ENCODE results near the gene C1QTNF6.
A peak's percentile ranks its signal among the peaks of the same experiment; 100 is the strongest.
"Not testable (repeated sequence)": the region's sequence is repeated elsewhere in the genome, so short reads cannot be mapped to it uniquely, and the experiment has no call there.

C1QTNF6 gene

DNA sequence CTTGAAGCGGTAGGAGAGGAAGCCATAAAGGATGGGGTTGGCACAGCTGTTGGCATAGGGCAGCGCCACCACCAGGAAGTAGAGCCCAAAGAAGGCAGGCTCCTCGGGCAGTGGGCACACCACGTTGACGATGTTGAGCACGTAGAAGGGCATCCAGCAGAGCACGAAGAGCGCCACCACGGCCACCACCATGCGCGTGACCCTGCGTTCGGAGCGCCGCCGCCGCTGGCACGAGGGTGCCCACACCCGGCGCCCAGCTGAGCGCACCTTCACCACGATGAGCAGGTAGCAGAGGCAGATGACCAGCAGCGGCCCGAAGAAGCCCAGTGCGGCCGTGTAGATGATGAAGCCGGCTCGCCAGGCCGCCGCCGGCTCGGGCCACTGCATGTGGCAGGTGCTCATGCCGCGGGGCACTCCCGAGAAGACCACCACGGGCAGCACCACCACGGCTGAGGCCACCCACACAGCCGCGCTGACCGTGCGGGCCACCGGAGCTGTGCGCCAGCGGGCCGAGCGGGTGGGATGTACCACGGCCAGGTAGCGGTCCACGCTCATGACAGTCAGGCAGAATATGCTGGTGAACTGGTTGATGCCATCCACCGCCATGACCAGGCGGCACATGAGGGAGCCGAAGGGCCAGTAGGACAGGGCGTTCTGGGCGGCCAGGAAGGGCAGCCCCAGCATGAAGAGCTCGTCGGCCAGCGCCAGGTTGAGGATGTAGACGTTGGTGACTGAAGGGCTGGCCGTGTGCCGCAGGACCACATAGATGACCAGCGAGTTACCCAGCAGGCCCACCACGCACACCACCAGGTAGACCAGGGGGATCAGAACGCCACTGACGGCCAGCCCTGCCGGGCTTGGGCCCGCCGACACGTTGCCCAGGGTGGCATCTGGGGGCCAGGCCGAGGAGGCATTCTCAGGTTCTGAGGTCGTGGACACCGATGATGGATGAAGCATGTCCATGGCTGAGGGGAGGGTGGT, 19.1 kb upstream of the C1QTNF6 start:
- no peak for FAIRE-seq
- DNase-seq (ENCODE audit: low spot score): no peak

DNA sequence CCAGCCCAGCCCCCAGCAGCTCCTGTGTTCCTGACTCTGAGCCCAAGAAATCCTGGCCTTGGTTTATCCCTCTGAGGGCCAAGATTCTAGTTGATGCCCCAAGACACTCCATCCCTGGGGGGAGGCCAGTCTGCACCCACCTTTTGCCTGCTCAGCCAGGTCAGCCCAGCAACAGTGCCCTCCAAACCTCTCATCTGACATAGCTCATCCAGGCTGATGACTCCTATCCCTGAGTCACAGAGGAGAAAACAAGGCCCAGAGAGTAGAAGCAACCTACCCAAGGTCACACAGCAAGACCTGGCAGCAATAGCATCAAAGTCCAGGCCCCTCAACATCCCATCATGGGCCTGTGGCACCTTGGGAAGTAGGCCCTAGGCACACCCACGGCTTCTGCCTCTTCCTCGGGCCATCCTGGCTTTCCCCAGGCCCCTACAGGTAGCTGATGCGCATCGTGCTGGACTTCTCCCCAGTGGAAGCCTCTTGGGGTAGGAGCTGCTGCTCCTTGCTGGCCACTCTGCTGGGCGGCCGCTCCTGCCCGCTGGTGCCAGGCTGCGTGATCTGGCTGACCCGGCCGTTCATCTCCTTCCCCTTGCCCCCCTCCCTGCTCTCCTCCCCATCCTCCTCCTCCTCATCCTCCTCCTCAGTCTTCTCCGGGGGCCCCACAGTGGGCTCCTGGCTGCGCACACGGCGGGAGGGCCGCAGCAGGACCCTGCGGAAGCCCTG, 18.2 kb upstream of the C1QTNF6 start:
- DNase-seq (ENCODE audit: low spot score) (no peak), FAIRE-seq (no peak)

- DNase-seq (ENCODE audit: low spot score): no peak
- no peak for FAIRE-seq
Measured at GRCh38 chr22:37205046-37205445, 17.0 kb upstream of the C1QTNF6 start.

- FAIRE-seq (no peak), DNase-seq (ENCODE audit: low spot score) (no peak)
Measured at GRCh38 chr22:37204045-37204655, 16.1 kb upstream of the C1QTNF6 start.

DNA sequence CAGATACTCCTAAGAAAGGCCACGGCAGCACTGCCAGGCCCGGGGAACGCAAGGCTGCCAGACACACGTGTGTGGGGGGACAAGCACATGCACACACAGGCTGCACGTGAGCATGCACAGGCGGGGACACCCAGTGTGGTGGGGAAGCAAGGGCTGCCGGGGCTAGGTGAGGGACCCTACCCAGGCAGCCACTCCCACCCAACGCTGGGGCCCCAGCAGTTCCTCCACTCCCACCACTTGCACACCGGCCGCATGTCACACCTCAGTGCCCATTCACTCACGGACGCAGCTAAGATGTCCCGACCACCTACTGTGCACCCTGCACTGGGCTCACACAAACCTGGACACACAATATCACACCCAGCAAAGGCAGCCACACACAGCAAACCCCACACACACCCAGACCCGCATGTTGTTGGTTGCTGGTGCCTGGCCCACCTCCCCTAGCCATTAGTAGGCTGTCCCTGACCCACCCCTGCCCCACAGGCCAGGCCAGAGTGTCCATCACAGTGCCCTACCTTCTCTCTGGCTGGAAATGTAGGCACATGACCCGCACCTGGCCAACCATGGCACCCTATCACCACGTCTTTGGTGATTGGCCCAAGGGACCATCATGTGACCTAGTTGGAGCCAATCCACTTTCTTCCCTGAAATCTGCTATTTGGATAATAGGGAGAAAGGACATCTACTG, 15.5 kb upstream of the C1QTNF6 start:
- FAIRE-seq (no peak), DNase-seq (ENCODE audit: low spot score) (no peak)

- no peak for FAIRE-seq
Measured at GRCh38 chr22:37202716-37203115, 14.7 kb upstream of the C1QTNF6 start.

DNA sequence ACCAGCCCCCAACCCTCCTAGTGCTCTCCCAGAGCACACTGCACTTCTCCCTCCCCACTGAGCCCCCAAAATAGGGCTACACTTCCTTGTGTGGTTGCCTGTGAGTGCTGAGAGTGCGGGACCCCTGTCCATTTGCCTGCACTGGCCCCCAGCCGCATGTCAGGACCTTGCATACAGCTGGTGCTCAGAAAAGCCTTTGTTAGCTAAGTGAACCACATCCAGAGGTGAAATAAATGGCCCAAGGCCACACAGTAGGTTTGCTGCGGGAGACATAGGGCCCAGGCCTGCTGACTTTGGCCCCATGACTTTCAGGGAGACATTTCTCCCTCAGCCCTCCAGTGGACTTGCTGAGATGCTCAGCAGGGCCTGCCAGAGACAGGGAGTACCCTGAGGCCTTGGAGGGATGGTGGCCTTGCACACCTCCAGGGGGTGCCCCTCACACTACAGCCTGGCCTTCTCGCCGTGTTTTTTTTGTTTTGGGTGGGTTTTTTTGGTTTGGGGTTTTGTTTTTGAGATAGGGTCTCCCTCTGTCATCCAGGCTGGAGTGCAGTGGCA, 14.0 kb upstream of the C1QTNF6 start:
- DNase-seq (ENCODE audit: low spot score) (no peak), FAIRE-seq (no peak)

More at GRCh38 chr22:37202716-37203115, 14.7 kb upstream of the C1QTNF6 start:
- DNase-seq (ENCODE audit: low spot score): no peak

GRCh38 chr22:37201443-37201820, 13.4 kb upstream of the C1QTNF6 start:
- not testable (repeated sequence) for DNase-seq (ENCODE audit: low spot score); FAIRE-seq

GRCh38 chr22:37199760-37200108, 11.7 kb upstream of the C1QTNF6 start:
- no peak for DNase-seq (ENCODE audit: low spot score)
- FAIRE-seq: no peak

DNA sequence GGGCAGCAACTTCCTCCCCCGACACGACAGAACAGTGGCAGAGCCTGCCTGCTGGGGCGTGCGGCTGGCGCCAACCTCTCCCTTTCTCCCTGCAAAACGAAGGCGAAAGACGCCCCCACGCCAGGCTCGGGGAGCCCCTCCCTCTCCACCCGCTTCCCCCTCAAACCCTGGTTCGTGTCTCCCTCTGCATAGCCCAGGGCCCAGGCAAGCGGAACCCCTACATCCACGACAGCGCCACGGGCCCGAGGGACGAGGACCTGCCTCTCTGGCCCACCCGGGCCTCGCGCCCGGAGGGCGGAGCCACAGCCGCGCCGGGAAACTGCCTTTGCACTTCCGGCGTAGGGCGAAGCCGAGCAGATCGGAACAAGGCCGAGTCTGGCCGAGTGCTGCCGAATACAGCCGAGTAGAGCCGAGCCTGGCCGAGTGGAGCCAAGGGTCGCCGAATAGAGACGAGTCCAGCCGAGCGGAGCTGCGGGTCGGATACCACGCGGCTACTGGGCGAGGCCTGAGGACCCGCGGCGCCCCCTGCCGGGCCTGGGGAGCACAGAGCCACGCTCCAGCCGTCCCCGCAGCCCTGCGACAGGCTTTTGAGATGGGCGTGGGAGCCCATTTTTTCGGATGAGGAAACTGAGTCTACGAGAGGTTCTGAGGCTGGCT, 11.2 kb upstream of the C1QTNF6 start:
- peak; percentile 85 for FAIRE-seq
- DNase-seq (ENCODE audit: low spot score): peak; percentile 95

DNA sequence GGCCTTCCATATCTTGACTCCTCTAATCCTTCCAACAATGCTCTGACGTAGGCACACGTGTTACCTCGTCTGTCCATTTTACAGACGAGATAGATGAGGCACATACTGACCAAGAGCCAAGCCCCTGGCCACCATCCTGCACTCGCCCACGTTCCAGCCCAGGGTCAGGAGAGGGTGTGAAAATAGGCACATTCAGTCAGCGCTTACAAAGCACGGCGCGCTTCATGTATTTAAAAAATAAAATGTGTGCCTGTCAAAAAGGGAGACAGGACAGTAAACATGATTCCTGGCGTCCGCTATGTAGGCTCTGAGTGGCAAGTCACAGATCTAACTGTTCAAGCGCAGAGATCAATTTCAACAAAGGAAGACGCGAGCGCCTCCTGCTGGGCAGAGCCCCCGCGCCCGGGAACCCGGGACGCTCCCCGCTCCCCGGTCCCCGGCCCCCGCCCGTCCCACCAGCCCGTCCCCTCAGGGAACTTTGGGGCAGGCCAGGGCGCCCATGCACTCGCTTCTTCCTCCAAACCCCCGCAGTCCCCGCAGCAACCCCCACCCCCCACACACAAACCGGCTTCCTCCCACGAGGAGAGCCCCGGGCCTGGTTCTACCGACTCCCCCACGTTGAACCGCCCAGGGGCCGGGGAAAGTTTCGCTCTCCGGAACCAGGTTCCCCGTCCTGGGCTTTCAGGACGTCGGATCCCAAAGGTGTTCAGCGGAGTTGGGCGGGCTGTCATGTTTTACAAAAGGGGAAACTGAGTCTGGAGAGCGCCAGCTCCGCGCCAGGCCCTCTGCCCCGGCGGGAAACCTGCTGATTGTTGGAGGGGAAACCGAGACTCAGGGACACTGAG, 10.4 kb upstream of the C1QTNF6 start:
- FAIRE-seq: no peak
- peak; percentile 59 for DNase-seq (ENCODE audit: low spot score)

- peak; percentile 90 for DNase-seq (ENCODE audit: low spot score)
- FAIRE-seq: peak; percentile 86
Measured at GRCh38 chr22:37197451-37198257, 9.6 kb upstream of the C1QTNF6 start.

DNA sequence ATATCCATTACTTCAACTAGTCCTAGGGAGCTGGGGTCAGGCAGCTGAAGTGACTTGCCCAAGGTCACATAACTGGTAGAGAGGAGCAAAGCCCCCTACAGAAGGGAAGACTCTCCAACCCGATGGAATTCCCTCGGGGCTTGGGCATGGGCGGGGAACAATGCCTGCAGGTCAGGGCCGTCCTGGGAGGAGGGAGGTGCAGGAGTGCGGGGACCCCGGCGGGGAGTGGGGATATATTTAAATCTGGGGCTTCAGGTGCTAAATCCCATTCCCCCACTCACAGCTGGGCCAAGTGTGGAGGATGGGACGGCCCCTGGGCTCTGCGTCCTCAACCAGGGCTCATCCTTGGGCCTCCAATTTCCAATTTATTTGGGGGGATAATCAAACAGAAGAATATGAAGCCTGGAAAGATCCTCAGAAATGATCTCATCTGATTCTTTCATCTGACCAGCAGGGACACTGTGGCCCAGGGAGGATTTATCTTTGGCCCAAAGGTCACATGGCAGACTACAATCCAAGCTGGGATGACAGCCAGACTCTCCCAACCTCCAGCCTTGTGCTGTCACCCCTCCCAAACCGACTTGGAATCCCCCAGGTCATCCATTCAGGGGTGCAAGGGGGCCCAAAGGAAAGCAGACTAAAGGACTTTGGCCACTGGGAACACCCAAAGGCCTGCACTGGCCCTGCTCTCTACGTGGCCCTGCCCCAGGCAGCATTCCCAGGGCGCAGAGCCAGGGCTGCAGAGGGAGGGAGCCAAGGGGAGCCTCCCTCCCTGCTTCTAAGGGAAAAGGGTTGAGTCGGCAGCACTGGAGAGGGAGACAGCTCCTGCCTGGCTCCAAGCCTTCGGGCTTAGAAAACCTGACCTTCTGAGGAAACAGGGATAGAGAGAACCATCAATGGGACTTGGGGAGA, 8.7 kb upstream of the C1QTNF6 start:
- FAIRE-seq: no peak
- peak; percentile 41 for DNase-seq (ENCODE audit: low spot score)

DNA sequence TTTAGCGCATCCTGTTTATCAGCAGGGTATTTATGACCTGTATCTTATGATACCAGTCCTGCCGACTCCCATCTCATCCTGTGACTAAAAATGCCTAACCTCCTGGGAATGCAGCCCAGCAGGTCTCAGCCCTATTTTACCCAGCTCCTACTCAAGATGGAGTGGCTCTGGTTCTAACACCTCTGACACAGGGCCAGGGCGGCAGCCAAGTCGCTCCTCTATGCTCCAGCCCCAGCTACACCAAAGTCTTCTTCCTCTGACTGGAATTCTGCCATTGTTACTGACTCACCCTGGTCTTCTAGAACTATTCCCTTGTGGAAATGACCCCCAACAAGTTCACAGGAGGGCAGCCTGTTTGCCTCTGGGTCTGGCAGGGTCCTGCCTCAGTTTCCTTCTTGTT, 7.9 kb upstream of the C1QTNF6 start:
- DNase-seq (ENCODE audit: low spot score) (no peak), FAIRE-seq (no peak)

- no peak for DNase-seq (ENCODE audit: low spot score)
- FAIRE-seq: no peak
Measured at GRCh38 chr22:37194750-37195149, 6.7 kb upstream of the C1QTNF6 start.

- peak; percentile 39 for DNase-seq (ENCODE audit: low spot score)
- no peak for FAIRE-seq
Measured at GRCh38 chr22:37193629-37194191, 5.7 kb upstream of the C1QTNF6 start.

GRCh38 chr22:37192741-37193140, 4.7 kb upstream of the C1QTNF6 start:
- DNase-seq (ENCODE audit: low spot score) (no peak), FAIRE-seq (no peak)
